Effector memory CD4-positive, alpha-beta T cell (primary cell): ENCODE measurements around the gene CTU1.

Source experiments
- DNase-seq, 3 donors: peaks; one replicate each; pipeline ENCODE4 v3.0.0-alpha.2; 2020
- H3K27ac ChIP-seq: 2 replicates; pipeline ENCODE4 v1.7.0; 2013; ENCODE audit warnings: mild to moderate bottlenecking, low read length, moderate library complexity; ENCODE audit not compliant: insufficient read depth, poor library complexity, severe bottlenecking
- H3K27me3 ChIP-seq: replicated peaks from 2 replicates; pipeline ENCODE4 v1.7.0; 2013; ENCODE audit warnings: mild to moderate bottlenecking, low read length; ENCODE audit not compliant: insufficient read depth, control insufficient read depth, poor library complexity, severe bottlenecking
- H3K36me3 ChIP-seq: 2 replicates; pipeline ENCODE4 v1.7.0; 2013; ENCODE audit warnings: mild to moderate bottlenecking, low read length, moderate library complexity; ENCODE audit not compliant: control insufficient read depth, insufficient read depth
- H3K4me1 ChIP-seq: 2 replicates; pipeline ENCODE4 v1.7.0; 2013; ENCODE audit warnings: low read length, mild to moderate bottlenecking; ENCODE audit not compliant: control insufficient read depth, insufficient read depth, poor library complexity, severe bottlenecking
- H3K4me3 ChIP-seq: 2 replicates; pipeline ENCODE4 v1.7.0; 2013; ENCODE audit warnings: low read length, low read depth, mild to moderate bottlenecking; ENCODE audit not compliant: insufficient read depth, poor library complexity, severe bottlenecking
- H3K9me3 ChIP-seq: 2 replicates; pipeline ENCODE4 v1.7.0; 2013; ENCODE audit warnings: mild to moderate bottlenecking, low read length, moderate library complexity; ENCODE audit not compliant: control insufficient read depth

CTU1 gene

GRCh38 chr19:51084505-51084904 is 23.7 kb downstream of the CTU1 start:
- no peaks in the 10 kb centered on the region for H3K36me3 ChIP-seq
- DNase-seq, result no peak
- H3K27me3 ChIP-seq, result no peaks in the 10 kb centered on the region

DNA sequence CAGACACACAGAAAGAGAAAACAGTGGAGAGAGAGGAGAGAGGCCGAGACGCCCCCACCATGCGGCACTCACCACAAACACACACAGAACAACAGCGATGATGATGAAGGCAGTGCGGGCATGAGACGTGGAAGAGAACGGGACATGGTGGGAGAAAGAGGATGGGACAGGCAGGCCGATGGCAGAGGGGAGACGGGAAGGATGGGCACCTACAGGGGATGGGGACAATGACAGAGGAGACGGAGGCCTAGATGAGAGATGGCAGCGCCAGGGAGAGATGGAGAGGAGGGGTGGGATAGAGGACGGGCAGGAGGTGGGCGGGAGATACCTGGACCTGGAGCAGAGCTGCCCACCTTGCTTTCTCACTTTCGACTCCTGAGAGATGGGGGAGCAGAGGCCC is 24.4 kb downstream of the CTU1 start:
- H3K4me1 ChIP-seq, result no peaks in the 10 kb centered on the region
- no peak overlapping the region for H3K4me3 ChIP-seq
- DNase-seq, result no peak
- no peaks in the 10 kb centered on the region for H3K9me3 ChIP-seq
- no peaks in the 10 kb centered on the region for H3K27me3 ChIP-seq
- no peak overlapping the region for H3K27ac ChIP-seq
- no peaks in the 10 kb centered on the region for H3K36me3 ChIP-seq

More at GRCh38 chr19:51084505-51084904, 23.7 kb downstream of the CTU1 start:
- Histone ChIP-seq H3K27ac (no peak overlapping the region), H3K4me3 (no peak overlapping the region), H3K9me3 (no peaks in the 10 kb centered on the region), H3K4me1 (no peaks in the 10 kb centered on the region)

GRCh38 chr19:51083181-51083580 is 25.0 kb downstream of the CTU1 start:
- no peak for DNase-seq
- Histone ChIP-seq H3K9me3 (no peaks in the 10 kb centered on the region), H3K27ac (no peak overlapping the region), H3K4me1 (no peaks in the 10 kb centered on the region), H3K36me3 (no peaks in the 10 kb centered on the region), H3K4me3 (no peak overlapping the region), H3K27me3 (no peaks in the 10 kb centered on the region)

DNA sequence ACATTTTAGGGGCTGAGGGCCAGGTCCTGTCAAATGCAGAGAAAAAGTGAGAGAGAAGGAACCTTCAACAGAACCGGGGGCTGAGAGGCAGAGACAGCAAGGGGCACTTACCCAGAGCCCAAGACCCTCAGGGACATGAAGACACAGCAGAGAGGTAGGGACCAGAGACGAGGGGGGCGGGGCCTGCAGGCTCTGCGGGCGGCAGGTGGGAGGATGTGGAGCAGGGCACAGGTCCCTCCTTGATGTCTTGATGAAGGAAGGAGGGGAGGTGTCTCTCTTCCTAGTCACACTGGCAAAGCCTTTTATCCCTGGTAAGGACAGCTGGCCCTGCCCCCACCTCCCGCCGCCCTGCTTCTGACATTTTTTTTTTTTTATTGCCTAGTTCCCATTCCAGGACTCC is 25.6 kb downstream of the CTU1 start, which contains the start of gene KLK14:
KLK14 (minus strand) TSS at position 277 of the 400 bp plus-strand sequence; CDS start at position 4, 273 bp downstream.
- H3K9me3 ChIP-seq, result no peaks in the 10 kb centered on the region
- DNase-seq, result no peak
- H3K36me3 ChIP-seq, result no peaks in the 10 kb centered on the region
- H3K27me3 ChIP-seq, result no peaks in the 10 kb centered on the region
- no peak within 1 kb of the TSS for H3K27ac ChIP-seq
- no peak within 1 kb of the TSS for H3K4me3 ChIP-seq
- H3K4me1 ChIP-seq, result no peaks in the 10 kb centered on the region

DNA sequence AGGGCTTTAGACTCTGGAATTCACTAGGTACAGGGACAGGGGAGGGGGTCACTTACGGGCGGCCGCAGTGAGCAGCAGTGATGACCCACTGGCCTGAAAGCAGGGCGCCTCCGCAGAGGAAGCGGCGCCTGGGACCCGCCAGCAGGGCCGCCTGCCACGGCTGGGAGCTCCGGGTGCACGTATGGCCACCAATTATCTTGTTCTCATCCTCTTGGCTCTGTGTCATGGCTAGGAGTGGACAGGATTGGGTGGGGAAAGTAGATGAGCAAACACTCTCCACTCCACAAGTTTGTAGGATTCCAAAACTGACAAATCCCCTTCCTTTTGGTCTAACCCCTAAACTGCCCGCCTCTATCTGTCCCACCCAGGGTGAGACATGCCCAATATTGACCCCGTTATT is 26.7 kb downstream of the CTU1 start:
- Histone ChIP-seq H3K27ac (no peak overlapping the region), H3K27me3 (no peaks in the 10 kb centered on the region), H3K36me3 (no peaks in the 10 kb centered on the region), H3K9me3 (no peaks in the 10 kb centered on the region), H3K4me3 (no peak overlapping the region), H3K4me1 (no peaks in the 10 kb centered on the region)
- DNase-seq, result no peak

DNA sequence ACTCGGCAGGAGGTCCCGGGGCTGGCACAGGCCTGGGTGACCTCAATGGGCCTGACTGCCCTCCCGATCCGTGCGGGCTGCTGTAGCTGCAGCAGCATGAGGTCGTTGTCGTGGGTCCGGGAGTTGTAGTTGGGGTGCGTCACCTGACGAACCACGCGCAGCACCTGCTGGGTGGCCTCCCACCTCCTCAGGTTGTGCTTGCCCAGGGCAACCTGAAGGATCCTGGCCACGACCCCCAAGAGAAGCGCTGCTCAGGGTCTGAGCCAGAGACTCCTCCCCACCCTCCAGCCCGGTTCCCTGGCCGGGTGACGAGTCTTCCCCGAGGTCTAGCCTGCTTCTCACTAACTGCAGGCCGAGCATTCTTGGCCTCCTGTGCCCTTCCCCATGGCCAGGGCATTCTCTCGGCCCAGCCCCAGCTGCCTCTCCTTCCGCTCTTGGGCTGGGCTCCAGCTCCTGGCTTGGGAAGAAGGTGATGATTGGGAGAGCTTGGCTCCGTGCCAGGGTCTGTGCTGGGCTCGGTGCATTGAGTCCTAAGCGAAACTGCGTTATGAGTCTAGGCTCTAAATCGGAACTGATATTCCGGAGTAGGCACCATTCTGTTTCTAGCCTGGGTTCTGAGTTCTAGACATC is 28.6 kb downstream of the CTU1 start:
- DNase-seq, result no peak
- H3K36me3 ChIP-seq, result no peaks in the 10 kb centered on the region
- H3K27ac ChIP-seq, result no peak overlapping the region
- no peak overlapping the region for H3K4me3 ChIP-seq
- no peaks in the 10 kb centered on the region for H3K4me1 ChIP-seq
- no peaks in the 10 kb centered on the region for H3K27me3 ChIP-seq
- no peaks in the 10 kb centered on the region for H3K9me3 ChIP-seq

GRCh38 chr19:51078731-51079130 is 29.5 kb downstream of the CTU1 start:
- DNase-seq, result no peak
- no peaks in the 10 kb centered on the region for H3K4me1 ChIP-seq
- no peaks in the 10 kb centered on the region for H3K36me3 ChIP-seq
- no peaks in the 10 kb centered on the region for H3K27me3 ChIP-seq
- H3K4me3 ChIP-seq, result no peak overlapping the region
- H3K9me3 ChIP-seq, result no peaks in the 10 kb centered on the region
- no peak overlapping the region for H3K27ac ChIP-seq

DNA sequence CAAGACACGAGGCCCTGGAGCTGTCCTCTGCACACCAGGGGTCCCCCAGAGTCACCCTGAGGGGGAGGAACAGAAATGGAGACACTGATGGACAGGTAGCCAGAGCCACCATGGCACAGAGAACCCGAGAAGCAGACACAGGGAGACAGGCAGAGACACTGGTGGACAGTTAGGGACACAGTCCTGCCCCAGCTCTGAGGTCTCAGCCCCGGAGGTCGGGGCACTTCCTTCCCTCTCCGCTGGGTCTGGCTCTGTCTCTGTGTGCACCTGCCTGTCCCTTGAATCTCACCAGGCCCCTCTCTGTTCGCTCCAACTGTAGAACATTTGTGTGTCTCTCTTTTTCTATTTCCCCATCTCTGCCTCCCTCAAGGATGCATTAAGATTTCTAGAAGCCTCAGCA is 30.1 kb downstream of the CTU1 start:
- Histone ChIP-seq H3K4me1 (no peaks in the 10 kb centered on the region), H3K9me3 (no peaks in the 10 kb centered on the region), H3K4me3 (no peak overlapping the region), H3K27me3 (no peaks in the 10 kb centered on the region), H3K27ac (no peak overlapping the region), H3K36me3 (no peaks in the 10 kb centered on the region)
- no peak for DNase-seq

DNA sequence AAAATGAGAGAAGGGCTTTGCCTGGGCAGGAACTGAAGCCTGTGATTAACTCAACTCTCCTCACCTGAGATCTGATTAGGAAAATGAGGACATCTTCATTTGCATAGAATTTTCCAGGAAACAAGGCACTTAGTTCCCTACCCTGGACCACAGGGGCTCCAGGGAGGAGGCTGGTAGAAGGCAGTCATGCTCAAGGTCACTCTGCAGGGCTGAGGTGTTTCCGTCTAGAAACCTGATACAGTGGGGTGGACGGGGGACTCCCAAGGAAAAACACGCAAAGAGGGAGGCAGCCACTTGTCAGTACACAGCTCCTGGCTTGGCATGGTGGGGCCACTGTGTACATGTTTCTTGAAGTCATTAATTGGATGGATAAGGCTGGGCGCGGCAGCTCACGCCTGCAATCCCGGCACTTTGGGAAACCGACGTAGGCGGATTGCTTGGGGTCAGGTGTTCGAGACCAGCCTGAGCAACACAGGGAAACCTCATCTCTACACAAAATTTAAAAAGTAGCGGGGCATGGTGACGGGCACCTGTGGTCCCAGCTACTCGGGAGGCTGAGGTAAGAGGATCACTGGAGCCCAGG is 31.5 kb downstream of the CTU1 start:
- no peaks in the 10 kb centered on the region for H3K27me3 ChIP-seq
- no peaks in the 10 kb centered on the region for H3K9me3 ChIP-seq
- no peaks in the 10 kb centered on the region for H3K36me3 ChIP-seq
- H3K4me1 ChIP-seq, result no peaks in the 10 kb centered on the region
- no peak overlapping the region for H3K27ac ChIP-seq
- H3K4me3 ChIP-seq, result no peak overlapping the region
- DNase-seq, result no peak

DNA sequence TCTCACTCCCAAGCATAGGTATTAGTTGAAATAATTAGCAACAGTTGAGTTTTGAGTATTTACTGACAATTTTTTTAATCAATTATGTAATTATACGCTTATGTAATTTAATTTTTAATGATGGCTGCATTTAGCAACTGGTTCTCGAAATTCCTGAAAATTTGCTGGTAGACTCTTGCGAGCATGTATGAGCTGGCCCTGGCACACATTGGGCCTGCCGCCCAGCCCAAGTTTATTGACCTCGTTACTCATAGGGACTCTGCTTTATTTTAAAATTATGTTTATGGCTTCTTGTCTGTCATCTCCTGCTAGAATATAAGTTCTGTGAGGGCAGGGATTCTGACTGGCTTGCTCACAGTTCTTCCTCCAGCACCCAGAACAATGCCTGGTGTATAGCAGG is 32.2 kb downstream of the CTU1 start:
- Histone ChIP-seq H3K4me1 (no peaks in the 10 kb centered on the region), H3K36me3 (no peaks in the 10 kb centered on the region), H3K27me3 (no peaks in the 10 kb centered on the region), H3K4me3 (no peak overlapping the region), H3K9me3 (no peaks in the 10 kb centered on the region), H3K27ac (no peak overlapping the region)
- DNase-seq, result no peak
